Activated CD4-positive, alpha-beta memory T cell treated with anti-CD3 and anti-CD28 coated beads for 36 hours (primary cell): Measurements from ENCODE around the gene MYO16. TPM values are rescaled to one million over a fixed set of nuclear protein-coding genes. Genes with fewer than 3 reads are reported as not detected.
A peak's percentile ranks its signal among the peaks of the same experiment; 100 is the strongest.

Experiments used
- CTCF ChIA-PET: fragments of 350-600 bp; sonication (Branson Sonifier 250); formaldehyde crosslinking; loops from one replicate; lab custom pipeline; 2021; ENCODE audit warnings: antibody characterized with exemption, inconsistent platforms; lab: Charles Lee
- POLR2A ChIA-PET: fragments of 350-600 bp; sonication (Branson Sonifier 250); formaldehyde crosslinking; loops from one replicate; lab custom pipeline; 2021; ENCODE audit warnings: antibody characterized with exemption; lab: Charles Lee
- DNase-seq: peaks from one replicate; pipeline ENCODE4 v3.0.0-alpha.2; 2020
- H3K27ac Mint-ChIP-seq: one replicate; pipeline ENCODE4 v1.8.0; 2021; ENCODE audit warnings: mixed read lengths
- H3K27me3 Mint-ChIP-seq: one replicate; pipeline ENCODE4 v1.8.0; 2021; ENCODE audit warnings: mixed read lengths
- H3K36me3 Mint-ChIP-seq: one replicate; pipeline ENCODE4 v1.8.0; 2021; ENCODE audit warnings: mixed read lengths
- H3K4me1 Mint-ChIP-seq: one replicate; pipeline ENCODE4 v1.8.0; 2021; ENCODE audit warnings: low read depth, mixed read lengths
- H3K4me3 Mint-ChIP-seq: one replicate; pipeline ENCODE4 v1.8.0; 2021; ENCODE audit warnings: mild to moderate bottlenecking, mixed read lengths
- H3K9me3 Mint-ChIP-seq: one replicate; pipeline ENCODE4 v1.8.0; 2021; ENCODE audit warnings: mixed read lengths
- intact Hi-C: fragments of 100-400 bp; cut with micrococcal nuclease; formaldehyde crosslinking; loops from one replicate; pipeline ENCODE4 v1.15.1; 2023
- total RNA-seq, 2 experiments: library from RNA; stranded (reverse); gene quantifications; one replicate each; pipeline ENCODE4 v1.2.3, GENCODE V29; 2021

MYO16 gene
- total RNA-seq: under 1 TPM; 0.07 to 0.10 TPM

GRCh38 chr13:108629181-108629752 is at the start of gene MYO16:
Gene MYO16 (plus strand): TSS chr13:108629611. CDS start chr13:108629845, 234 bp downstream.
- Mint-ChIP-seq H3K9me3 (peaks cover 7% of the 10 kb centered on the region), H3K27ac (no peak within 1 kb of the TSS), H3K4me3 (no peak within 1 kb of the TSS), H3K27me3 (no peaks in the 10 kb centered on the region), H3K36me3 (peaks cover 7% of the 10 kb centered on the region), H3K4me1 (no peaks in the 10 kb centered on the region)
- ChIA-PET POLR2A (no interaction called here), CTCF (no interaction called here)
- DNase-seq: no peak
- intact Hi-C loops: no loop called here

- intact Hi-C loops: no loop called here
- H3K9me3 Mint-ChIP-seq: peaks cover 17% of the 10 kb centered on the region
- peaks cover 3% of the 10 kb centered on the region for H3K36me3 Mint-ChIP-seq
- no peak overlapping the region for H3K27ac Mint-ChIP-seq
- CTCF ChIA-PET: no interaction called here
- H3K4me1 Mint-ChIP-seq: no peaks in the 10 kb centered on the region
- POLR2A ChIA-PET: no interaction called here
- DNase-seq: no peak
- H3K4me3 Mint-ChIP-seq: no peak overlapping the region
- peaks cover 4% of the 10 kb centered on the region for H3K27me3 Mint-ChIP-seq
Observed at GRCh38 chr13:108586826-108587225, 42.6 kb upstream of the MYO16 start.

- no peak overlapping the region for H3K27ac Mint-ChIP-seq
- H3K27me3 Mint-ChIP-seq: peaks cover 2% of the 10 kb centered on the region
- H3K4me3 Mint-ChIP-seq: no peak overlapping the region
- intact Hi-C loops: no loop called here
- H3K4me1 Mint-ChIP-seq: no peaks in the 10 kb centered on the region
- H3K36me3 Mint-ChIP-seq: peaks cover 3% of the 10 kb centered on the region
- ChIA-PET POLR2A (no interaction called here), CTCF (no interaction called here)
- no peak for DNase-seq
- peaks cover 17% of the 10 kb centered on the region for H3K9me3 Mint-ChIP-seq
Observed at GRCh38 chr13:108588516-108588915, 40.9 kb upstream of the MYO16 start.

- H3K27me3 Mint-ChIP-seq: peaks cover 10% of the 10 kb centered on the region
Observed at GRCh38 chr13:108594153-108594552, 35.3 kb upstream of the MYO16 start.

GRCh38 chr13:108595436-108596274 is 33.8 kb upstream of the MYO16 start:
- H3K4me3 Mint-ChIP-seq: no peak overlapping the region
- peaks cover 10% of the 10 kb centered on the region for H3K27me3 Mint-ChIP-seq
- H3K4me1 Mint-ChIP-seq: peaks cover 16% of the 10 kb centered on the region
- peaks cover 2% of the 10 kb centered on the region for H3K9me3 Mint-ChIP-seq
- ChIA-PET CTCF (interaction anchor here (1.0 kb wide), 1 partner anchor 253 kb away, joined by 3 read pairs; no protein-coding TSS in a partner anchor), POLR2A (no interaction called here)
- DNase-seq: peak; percentile 82
- no peaks in the 10 kb centered on the region for H3K36me3 Mint-ChIP-seq
- H3K27ac Mint-ChIP-seq: no peak overlapping the region
- intact Hi-C loops: loop anchor here (2.0 to 10.0 kb wide), 6 partner anchors 21 to 378 kb away; partner anchors contain the start of genes ABHD13, LIG4 and TNFSF13B

More at GRCh38 chr13:108594153-108594552, 35.3 kb upstream of the MYO16 start:
- Mint-ChIP-seq H3K4me3 (no peak overlapping the region), H3K4me1 (peaks cover 16% of the 10 kb centered on the region), H3K9me3 (peaks cover 2% of the 10 kb centered on the region), H3K36me3 (no peaks in the 10 kb centered on the region), H3K27ac (no peak overlapping the region)
- no peak for DNase-seq
- POLR2A ChIA-PET: interaction anchor here (0.6 kb wide), 1 partner anchor 203 kb away, joined by 3 read pairs; no protein-coding TSS in a partner anchor
- intact Hi-C loops: loop anchor here (2.0 to 10.0 kb wide), 4 partner anchors 19 to 329 kb away; partner anchors contain the start of gene TNFSF13B
- CTCF ChIA-PET: no interaction called here

GRCh38 chr13:108597943-108598342 is 31.5 kb upstream of the MYO16 start:
- intact Hi-C loops: loop anchor here (5.0 to 10.0 kb wide), 5 partner anchors 103 to 381 kb away; partner anchors contain the start of genes ABHD13, LIG4 and TNFSF13B
- DNase-seq: no peak
- H3K9me3 Mint-ChIP-seq: peaks cover 11% of the 10 kb centered on the region
- H3K4me1 Mint-ChIP-seq: peaks cover 16% of the 10 kb centered on the region
- ChIA-PET POLR2A (no interaction called here), CTCF (no interaction called here)
- no peak overlapping the region for H3K4me3 Mint-ChIP-seq
- peaks cover 9% of the 10 kb centered on the region for H3K27me3 Mint-ChIP-seq
- H3K27ac Mint-ChIP-seq: no peak overlapping the region
- peaks cover 7% of the 10 kb centered on the region for H3K36me3 Mint-ChIP-seq

- no peak overlapping the region for H3K4me3 Mint-ChIP-seq
- no peak for DNase-seq
- peaks cover 18% of the 10 kb centered on the region for H3K36me3 Mint-ChIP-seq
- H3K4me1 Mint-ChIP-seq: no peaks in the 10 kb centered on the region
- ChIA-PET POLR2A (no interaction called here), CTCF (no interaction called here)
- no peak overlapping the region for H3K27ac Mint-ChIP-seq
- peaks cover 47% of the 10 kb centered on the region for H3K9me3 Mint-ChIP-seq
- no peaks in the 10 kb centered on the region for H3K27me3 Mint-ChIP-seq
- intact Hi-C loops: no loop called here
Observed at GRCh38 chr13:108606424-108606823, 23.0 kb upstream of the MYO16 start.

- Mint-ChIP-seq H3K27me3 (no peaks in the 10 kb centered on the region), H3K27ac (no peak overlapping the region), H3K9me3 (peaks cover 33% of the 10 kb centered on the region), H3K4me3 (no peak overlapping the region), H3K4me1 (no peaks in the 10 kb centered on the region), H3K36me3 (peaks cover 12% of the 10 kb centered on the region)
- ChIA-PET POLR2A (no interaction called here), CTCF (no interaction called here)
- DNase-seq: no peak
- intact Hi-C loops: no loop called here
Observed at GRCh38 chr13:108609353-108609752, 20.1 kb upstream of the MYO16 start.

- H3K36me3 Mint-ChIP-seq: peaks cover 8% of the 10 kb centered on the region
- H3K4me1 Mint-ChIP-seq: no peaks in the 10 kb centered on the region
- DNase-seq: no peak
- H3K4me3 Mint-ChIP-seq: no peak overlapping the region
- ChIA-PET CTCF (no interaction called here), POLR2A (no interaction called here)
- no peak overlapping the region for H3K27ac Mint-ChIP-seq
- peaks cover 25% of the 10 kb centered on the region for H3K9me3 Mint-ChIP-seq
- intact Hi-C loops: no loop called here
- no peaks in the 10 kb centered on the region for H3K27me3 Mint-ChIP-seq
Observed at GRCh38 chr13:108610507-108610906, 18.9 kb upstream of the MYO16 start.

- intact Hi-C loops: no loop called here
- no peaks in the 10 kb centered on the region for H3K9me3 Mint-ChIP-seq
- no peaks in the 10 kb centered on the region for H3K4me1 Mint-ChIP-seq
Observed at GRCh38 chr13:108615241-108615640, 14.2 kb upstream of the MYO16 start.

GRCh38 chr13:108618233-108618632 is 11.2 kb upstream of the MYO16 start:
- intact Hi-C loops: no loop called here
- Mint-ChIP-seq H3K9me3 (no peaks in the 10 kb centered on the region), H3K36me3 (no peaks in the 10 kb centered on the region), H3K27me3 (no peaks in the 10 kb centered on the region), H3K4me1 (no peaks in the 10 kb centered on the region), H3K27ac (no peak overlapping the region), H3K4me3 (no peak overlapping the region)
- ChIA-PET POLR2A (no interaction called here), CTCF (no interaction called here)
- no peak for DNase-seq

More at GRCh38 chr13:108615241-108615640, 14.2 kb upstream of the MYO16 start:
- Mint-ChIP-seq H3K4me3 (no peak overlapping the region), H3K36me3 (no peaks in the 10 kb centered on the region), H3K27me3 (no peaks in the 10 kb centered on the region), H3K27ac (no peak overlapping the region)
- DNase-seq: no peak
- CTCF ChIA-PET: no interaction called here
- POLR2A ChIA-PET: no interaction called here

- intact Hi-C loops: no loop called here
- no peak overlapping the region for H3K4me3 Mint-ChIP-seq
- no peak overlapping the region for H3K27ac Mint-ChIP-seq
- H3K27me3 Mint-ChIP-seq: peaks cover 1% of the 10 kb centered on the region
- DNase-seq: no peak
- ChIA-PET CTCF (no interaction called here), POLR2A (no interaction called here)
- H3K36me3 Mint-ChIP-seq: peaks cover 7% of the 10 kb centered on the region
- peaks cover 9% of the 10 kb centered on the region for H3K9me3 Mint-ChIP-seq
- no peaks in the 10 kb centered on the region for H3K4me1 Mint-ChIP-seq
Observed at GRCh38 chr13:108621462-108621861, 7.9 kb upstream of the MYO16 start.
